Peyer's patch (tissue), 4 donors: Measurements from ENCODE around the gene SORL1.

Experiments
- CTCF ChIP-seq, 6 experiments: fragments of 450-650 bp in 4 of 6; fragments of 200-600 bp in 2 of 6; sonication (generic) in 1 of 6; IDR thresholded peaks; one replicate each; pipeline ENCODE4 v1.5.1; 2017 to 2019; ENCODE audit warnings: antibody characterized with exemption in 6 of 6, mild to moderate bottlenecking in 3 of 6, moderate library complexity in 1 of 6
- POLR2A ChIP-seq, 2 donors: fragments of 450-650 bp; IDR thresholded peaks; one replicate each; pipeline ENCODE4 v1.5.1; 2017; ENCODE audit warnings: antibody characterized with exemption in 2 of 2, mild to moderate bottlenecking in 2 of 2, moderate library complexity in 2 of 2

GRCh38 chr11:121618516-121618915, 166.4 kb downstream of the SORL1 start:
- TF ChIP-seq CTCF (IDR thresholded peaks at IDR 0.05) (no peak), POLR2A (IDR thresholded peaks at IDR 0.05) (no peak)
